Measurements from ENCODE around the gene KAZN. TPM values are rescaled to one million over a fixed set of nuclear protein-coding genes. Genes with fewer than 3 reads are reported as not detected.

Gene KAZN
- polyA plus RNA-seq, 1 donor (not counting 4 experiments of a cell fraction or from before 2014, with no cell fraction given) = 5.9 TPM

DNA sequence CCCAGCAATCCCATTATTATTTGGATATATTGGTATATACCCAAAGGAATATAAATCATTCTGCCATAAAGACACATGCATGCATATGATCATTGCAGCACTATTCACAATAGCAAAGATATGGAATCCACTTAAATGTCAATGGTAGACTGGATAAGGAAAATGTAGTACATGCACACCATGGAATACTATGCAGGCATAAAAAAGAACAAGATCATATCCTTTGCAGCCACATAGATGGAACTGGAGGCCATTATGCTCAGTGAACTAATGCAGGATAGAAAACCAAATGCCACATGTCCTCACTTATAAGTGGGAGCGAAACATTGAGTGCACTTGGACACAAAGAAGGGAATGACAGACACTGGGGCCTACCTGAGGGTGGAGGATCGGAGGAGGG lies 24.6 kb downstream of the KAZN start:
- Histone ChIP-seq H3K27me3 (ENCODE audit: control insufficient read depth, extremely low read depth, insufficient read depth, low read length) (peaks cover 5% of the 10 kb centered on the region), H3K79me2 (ENCODE audit: control insufficient read depth, insufficient read depth, low read length) (no peaks in the 10 kb centered on the region), H3K9me3 (ENCODE audit: control insufficient read depth, low read depth, low read length) (no peaks in the 10 kb centered on the region), H3K36me3 (ENCODE audit: control insufficient read depth in 2 of 2, extremely low read depth in 1 of 2, insufficient read depth in 2 of 2, low read length in 2 of 2) (no peaks in the 10 kb centered on the region), H4K20me1 (ENCODE audit: control insufficient read depth, extremely low read depth, insufficient read depth, low read length) (no peaks in the 10 kb centered on the region), H3K9me1 (ENCODE audit: control insufficient read depth, extremely low read depth, insufficient read depth, low read length) (no peaks in the 10 kb centered on the region), H3K4me2 (ENCODE audit: control insufficient read depth, extremely low read depth, insufficient read depth, low read depth, low read length) (no peak overlapping the region), H3K27ac (ENCODE audit: control insufficient read depth, insufficient read depth, low read length) (no peak overlapping the region), H3K9ac (ENCODE audit: control insufficient read depth, extremely low read depth, insufficient read depth, low read length) (no peak overlapping the region), H2AFZ (ENCODE audit: control insufficient read depth, low read length) (no peak overlapping the region), H3K4me3 (ENCODE audit: control insufficient read depth in 2 of 3, extremely low read depth in 1 of 3, insufficient read depth in 2 of 3, low read depth in 1 of 3, low read length in 3 of 3) (no peak overlapping the region), H3K4me1 (ENCODE audit: control insufficient read depth, extremely low read depth, insufficient read depth, low read length) (peaks cover 6% of the 10 kb centered on the region)
- no peak for TF ChIP-seq EZH2 (IDR thresholded peaks at IDR 0.05; ENCODE audit: low read length)
- TF ChIP-seq, protein P1, sequence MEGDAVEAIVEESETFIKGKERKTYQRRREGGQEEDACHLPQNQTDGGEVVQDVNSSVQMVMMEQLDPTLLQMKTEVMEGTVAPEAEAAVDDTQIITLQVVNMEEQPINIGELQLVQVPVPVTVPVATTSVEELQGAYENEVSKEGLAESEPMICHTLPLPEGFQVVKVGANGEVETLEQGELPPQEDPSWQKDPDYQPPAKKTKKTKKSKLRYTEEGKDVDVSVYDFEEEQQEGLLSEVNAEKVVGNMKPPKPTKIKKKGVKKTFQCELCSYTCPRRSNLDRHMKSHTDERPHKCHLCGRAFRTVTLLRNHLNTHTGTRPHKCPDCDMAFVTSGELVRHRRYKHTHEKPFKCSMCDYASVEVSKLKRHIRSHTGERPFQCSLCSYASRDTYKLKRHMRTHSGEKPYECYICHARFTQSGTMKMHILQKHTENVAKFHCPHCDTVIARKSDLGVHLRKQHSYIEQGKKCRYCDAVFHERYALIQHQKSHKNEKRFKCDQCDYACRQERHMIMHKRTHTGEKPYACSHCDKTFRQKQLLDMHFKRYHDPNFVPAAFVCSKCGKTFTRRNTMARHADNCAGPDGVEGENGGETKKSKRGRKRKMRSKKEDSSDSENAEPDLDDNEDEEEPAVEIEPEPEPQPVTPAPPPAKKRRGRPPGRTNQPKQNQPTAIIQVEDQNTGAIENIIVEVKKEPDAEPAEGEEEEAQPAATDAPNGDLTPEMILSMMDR (optimal IDR thresholded peaks at IDR 0.05 in 1 of 3, IDR thresholded peaks at IDR 0.05 in 1 of 3, conservative IDR thresholded peaks at IDR 0.05 in 1 of 3; ENCODE audit: extremely low read depth in 1 of 3, insufficient read depth in 2 of 3, low read length in 3 of 3) = no peak
- dilution Hi-C loops (cut with MboI; ENCODE audit: extremely low pct_ligation_motif_present, low sequenced_read_pairs) = no loop called here
- FAIRE-seq = no peak
- DNase-seq (ENCODE audit: low read depth, low spot score) = no peak

DNA sequence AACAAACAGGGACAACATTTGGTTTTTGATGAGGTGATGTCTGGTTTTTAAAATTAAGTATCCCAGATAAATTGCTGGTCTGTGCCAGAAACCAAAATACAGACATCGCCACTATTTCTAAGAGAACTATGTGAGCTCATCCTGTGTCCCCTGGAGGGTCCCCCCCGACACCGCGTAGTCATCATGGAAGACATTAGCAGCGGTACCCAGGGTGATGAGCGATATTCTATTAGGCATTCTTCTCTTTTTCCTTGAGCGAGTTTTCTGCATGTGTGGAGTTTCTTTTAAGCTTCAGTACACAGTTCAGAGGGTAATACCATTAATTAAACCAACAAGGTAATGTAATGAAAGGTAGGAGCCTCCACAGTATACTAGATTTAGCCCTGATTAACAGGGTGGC lies 26.5 kb downstream of the KAZN start:
- H3K27ac ChIP-seq (ENCODE audit: control insufficient read depth, insufficient read depth, low read length) = no peak overlapping the region
- DNase-seq (ENCODE audit: low read depth, low spot score) (no peak), FAIRE-seq (no peak)
- TF ChIP-seq, protein P1 (optimal IDR thresholded peaks at IDR 0.05 in 1 of 3, IDR thresholded peaks at IDR 0.05 in 1 of 3, conservative IDR thresholded peaks at IDR 0.05 in 1 of 3; ENCODE audit: extremely low read depth in 1 of 3, insufficient read depth in 2 of 3, low read length in 3 of 3) = no peak
- no peak for TF ChIP-seq EZH2 (IDR thresholded peaks at IDR 0.05; ENCODE audit: low read length)
- H3K4me1 ChIP-seq (ENCODE audit: control insufficient read depth, extremely low read depth, insufficient read depth, low read length) = peaks cover 6% of the 10 kb centered on the region
- no peaks in the 10 kb centered on the region for H4K20me1 ChIP-seq (ENCODE audit: control insufficient read depth, extremely low read depth, insufficient read depth, low read length)
- dilution Hi-C loops (cut with MboI; ENCODE audit: extremely low pct_ligation_motif_present, low sequenced_read_pairs) = no loop called here
- H3K9me1 ChIP-seq (ENCODE audit: control insufficient read depth, extremely low read depth, insufficient read depth, low read length) = no peaks in the 10 kb centered on the region
- H3K9me3 ChIP-seq (ENCODE audit: control insufficient read depth, low read depth, low read length) = no peaks in the 10 kb centered on the region
- no peak overlapping the region for H3K4me3 ChIP-seq (ENCODE audit: control insufficient read depth in 2 of 3, extremely low read depth in 1 of 3, insufficient read depth in 2 of 3, low read depth in 1 of 3, low read length in 3 of 3)
- no peak overlapping the region for H3K4me2 ChIP-seq (ENCODE audit: control insufficient read depth, extremely low read depth, insufficient read depth, low read depth, low read length)
- no peak overlapping the region for H2AFZ ChIP-seq (ENCODE audit: control insufficient read depth, low read length)
- H3K27me3 ChIP-seq (ENCODE audit: control insufficient read depth, extremely low read depth, insufficient read depth, low read length) = peaks cover 3% of the 10 kb centered on the region
- H3K9ac ChIP-seq (ENCODE audit: control insufficient read depth, extremely low read depth, insufficient read depth, low read length) = no peak overlapping the region
- H3K79me2 ChIP-seq (ENCODE audit: control insufficient read depth, insufficient read depth, low read length) = no peaks in the 10 kb centered on the region
- H3K36me3 ChIP-seq (ENCODE audit: control insufficient read depth in 2 of 2, extremely low read depth in 1 of 2, insufficient read depth in 2 of 2, low read length in 2 of 2) = no peaks in the 10 kb centered on the region
